Tibial artery (tissue), 4 donors: Measurements from ENCODE around the gene BFSP2.

Experiments
- DNase-seq, 2 donors: peaks; one replicate each; pipeline ENCODE4 v3.0.0-alpha.2; 2019
- H3K27ac ChIP-seq, 2 donors: fragments of 200-600 bp; sonication (generic) in 1 of 2; 1 replicate in 1 of 2; 2 replicates in 1 of 2; pipeline ENCODE4 v1.5.1; 2018 to 2019; ENCODE audit warnings: mild to moderate bottlenecking in 1 of 2
- H3K27me3 ChIP-seq, 2 donors: fragments of 200-600 bp; sonication (generic) in 1 of 2; one replicate each; pipeline versions ENCODE4 v1.5.1 to v1.6.0; 2016 to 2019
- H3K36me3 ChIP-seq, 3 donors: fragments of 200-600 bp; sonication (generic) in 2 of 3; one replicate each; pipeline ENCODE4 v1.5.1; 2016 to 2019; ENCODE audit warnings: mild to moderate bottlenecking in 2 of 3
- H3K4me1 ChIP-seq, 4 donors: fragments of 200-600 bp; sonication (generic) in 2 of 4; 1 replicate in 3 of 4; 2 replicates in 1 of 4; pipeline ENCODE4 v1.5.1; 2016 to 2019
- H3K4me3 ChIP-seq, 2 donors: fragments of 200-600 bp; sonication (generic) in 1 of 2; 1 replicate in 1 of 2; 2 replicates in 1 of 2; pipeline ENCODE4 v1.5.1; 2018 to 2019; ENCODE audit warnings: mild to moderate bottlenecking in 2 of 2
- H3K9me3 ChIP-seq, 3 donors: fragments of 200-600 bp; sonication (generic) in 1 of 3; one replicate each; pipeline ENCODE4 v1.5.1; 2016 to 2019
- CTCF ChIP-seq, 2 experiments: fragments of 200-600 bp in 1 of 2; fragments of 450-650 bp in 1 of 2; IDR thresholded peaks; one replicate each; pipeline ENCODE4 v1.5.1; 2017 to 2019; ENCODE audit warnings: antibody characterized with exemption in 2 of 2, mild to moderate bottlenecking in 1 of 2, moderate library complexity in 1 of 2
- intact Hi-C: fragments of 100-400 bp; cut with DNase I; formaldehyde crosslinking; loops from one replicate; pipeline ENCODE4 v1.15.0; 2023; ENCODE audit warnings: low total_unique reads

BFSP2 gene

GRCh38 chr3:133379926-133380325 is 19.9 kb upstream of the BFSP2 start:
- DNase-seq = no peak
- H3K36me3 ChIP-seq = no peaks in the 10 kb centered on the region

GRCh38 chr3:133380481-133381225 is 19.2 kb upstream of the BFSP2 start:
- Histone ChIP-seq H3K9me3 (no peaks in the 10 kb centered on the region), H3K27me3 (peaks cover 0 to 3% of the 10 kb centered on the region in 2 donors), H3K4me3 (no peak overlapping the region), H3K4me1 (peaks cover 0 to 9% (median 0%) of the 10 kb centered on the region in 4 donors), H3K27ac (no peak overlapping the region), H3K36me3 (no peaks in the 10 kb centered on the region)
- TF ChIP-seq CTCF (IDR thresholded peaks at IDR 0.05) = no peak
- intact Hi-C loops = loop anchor here (10.0 kb wide), 1 partner anchor 346 kb away; the partner anchor contains the start of gene TMEM108
- no peak for DNase-seq

More at GRCh38 chr3:133379926-133380325, 19.9 kb upstream of the BFSP2 start:
- H3K4me1 ChIP-seq = peaks cover 0 to 9% (median 0%) of the 10 kb centered on the region in 4 donors
- H3K9me3 ChIP-seq = no peaks in the 10 kb centered on the region
- intact Hi-C loops = loop anchor here (10.0 kb wide), 1 partner anchor 345 kb away; the partner anchor contains the start of gene TMEM108
- no peak overlapping the region for H3K4me3 ChIP-seq
- H3K27me3 ChIP-seq = no peaks in the 10 kb centered on the region
- TF ChIP-seq CTCF (IDR thresholded peaks at IDR 0.05) = no peak
- no peak overlapping the region for H3K27ac ChIP-seq

- Histone ChIP-seq H3K9me3 (no peaks in the 10 kb centered on the region), H3K27ac (no peak overlapping the region), H3K4me3 (no peak overlapping the region), H3K36me3 (no peaks in the 10 kb centered on the region), H3K27me3 (peaks cover 0 to 3% of the 10 kb centered on the region in 2 donors), H3K4me1 (peaks cover 0 to 9% (median 0%) of the 10 kb centered on the region in 4 donors)
- intact Hi-C loops = loop anchor here (10.0 kb wide), 1 partner anchor 347 kb away; the partner anchor contains the start of gene TMEM108
- no peak for DNase-seq
- TF ChIP-seq CTCF (IDR thresholded peaks at IDR 0.05) = no peak
Observed at GRCh38 chr3:133381346-133382109, 18.3 kb upstream of the BFSP2 start.

- no peak for DNase-seq
- intact Hi-C loops = loop anchor here (10.0 kb wide), 1 partner anchor 348 kb away; the partner anchor contains the start of gene TMEM108
- H3K4me1 ChIP-seq = peaks cover 0 to 9% (median 0%) of the 10 kb centered on the region in 4 donors
- no peak overlapping the region for H3K27ac ChIP-seq
- H3K36me3 ChIP-seq = no peaks in the 10 kb centered on the region
- H3K4me3 ChIP-seq = no peak overlapping the region
- TF ChIP-seq CTCF (IDR thresholded peaks at IDR 0.05) = no peak
- H3K27me3 ChIP-seq = peaks cover 0 to 3% of the 10 kb centered on the region in 2 donors
- H3K9me3 ChIP-seq = no peaks in the 10 kb centered on the region
Observed at GRCh38 chr3:133383175-133383574, 16.7 kb upstream of the BFSP2 start.

- Histone ChIP-seq H3K27ac (no peak overlapping the region), H3K27me3 (peaks cover 0 to 3% of the 10 kb centered on the region in 2 donors), H3K9me3 (no peaks in the 10 kb centered on the region), H3K36me3 (no peaks in the 10 kb centered on the region), H3K4me1 (peaks cover 0 to 9% (median 0%) of the 10 kb centered on the region in 4 donors), H3K4me3 (no peak overlapping the region)
- intact Hi-C loops = loop anchor here (10.0 kb wide), 1 partner anchor 349 kb away; the partner anchor contains the start of gene TMEM108
- DNase-seq = no peak
- no peak for TF ChIP-seq CTCF (IDR thresholded peaks at IDR 0.05)
Observed at GRCh38 chr3:133383741-133384140, 16.1 kb upstream of the BFSP2 start.
